Measurements from ENCODE around the gene VPS13C. TPM values are rescaled to one million over a fixed set of nuclear protein-coding genes. Genes with fewer than 3 reads are reported as not detected.

Gene VPS13C
- total RNA-seq, 3 donors from 2014 or later = 15.5 to 20.6 (median 18.1) TPM

- no peaks in the 10 kb centered on the region for H3K9me3 Mint-ChIP-seq
- no peak overlapping the region for H3K4me3 Mint-ChIP-seq
- peaks cover 4% of the 10 kb centered on the region for H3K27me3 Mint-ChIP-seq (ENCODE audit: low read depth)
- H3K4me1 Mint-ChIP-seq (ENCODE audit: low read depth) = no peaks in the 10 kb centered on the region
- no peak for DNase-seq
- H3K36me3 Mint-ChIP-seq (ENCODE audit: insufficient read depth) = no peaks in the 10 kb centered on the region
- ATAC-seq = no peak
Observed at GRCh38 chr15:62089616-62090015, 29.4 kb upstream of the VPS13C start.

- H3K27me3 Mint-ChIP-seq (ENCODE audit: low read depth) = peaks cover 4% of the 10 kb centered on the region
- DNase-seq (no peak), ATAC-seq (no peak)
- peaks cover 7% of the 10 kb centered on the region for H3K9me3 Mint-ChIP-seq
- H3K4me3 Mint-ChIP-seq = no peak overlapping the region
- no peaks in the 10 kb centered on the region for H3K36me3 Mint-ChIP-seq (ENCODE audit: insufficient read depth)
- H3K4me1 Mint-ChIP-seq (ENCODE audit: low read depth) = no peaks in the 10 kb centered on the region
Observed at GRCh38 chr15:62088353-62088693, 28.1 kb upstream of the VPS13C start.

DNA sequence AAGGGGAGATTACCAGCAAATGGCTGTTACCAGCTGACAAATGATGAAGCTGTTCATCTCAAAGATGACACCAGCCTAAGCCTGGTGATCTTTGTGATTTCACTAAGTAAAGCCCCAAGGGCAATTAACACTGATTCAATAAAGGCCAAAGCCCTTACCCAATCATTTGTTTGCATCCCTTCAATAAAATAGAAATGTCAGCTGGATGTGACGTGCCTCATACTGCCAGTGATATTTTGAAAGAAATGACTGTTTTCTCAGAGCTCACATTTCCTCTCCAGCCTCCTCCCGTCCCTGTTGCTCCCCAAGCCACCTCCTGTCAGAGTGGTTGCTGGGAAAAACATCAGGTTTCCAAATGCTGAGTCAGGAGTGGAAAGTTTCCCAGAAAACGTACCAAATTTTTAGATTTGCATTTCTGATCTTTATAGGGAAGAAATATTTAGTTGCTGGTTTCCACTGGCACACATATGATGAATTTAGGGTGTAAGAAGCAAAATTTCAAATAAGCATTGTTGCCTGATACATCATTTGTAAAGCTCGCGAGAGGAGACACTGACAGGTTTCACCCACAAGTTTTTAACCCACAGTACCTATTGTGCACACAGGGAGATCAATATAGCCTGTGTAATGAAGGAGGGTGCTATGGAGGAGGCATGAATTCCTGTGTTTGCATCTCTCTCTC, 27.6 kb upstream of the VPS13C start:
- Mint-ChIP-seq H3K27me3 (ENCODE audit: low read depth) (peaks cover 4% of the 10 kb centered on the region), H3K4me3 (no peak overlapping the region), H3K36me3 (ENCODE audit: insufficient read depth) (no peaks in the 10 kb centered on the region), H3K9me3 (peaks cover 7% of the 10 kb centered on the region), H3K4me1 (ENCODE audit: low read depth) (no peaks in the 10 kb centered on the region)
- DNase-seq (no peak), ATAC-seq (peak in 1 of 2 donors; percentile 18)

- Mint-ChIP-seq H3K9me3 (peaks cover 7% of the 10 kb centered on the region), H3K27me3 (ENCODE audit: low read depth) (peaks cover 4% of the 10 kb centered on the region), H3K4me3 (no peak overlapping the region), H3K4me1 (ENCODE audit: low read depth) (no peaks in the 10 kb centered on the region), H3K36me3 (ENCODE audit: insufficient read depth) (no peaks in the 10 kb centered on the region)
- DNase-seq (no peak), ATAC-seq (no peak)
Observed at GRCh38 chr15:62085740-62086139, 25.5 kb upstream of the VPS13C start.

- ATAC-seq = no peak
- H3K4me3 Mint-ChIP-seq = no peak overlapping the region
- H3K4me1 Mint-ChIP-seq (ENCODE audit: low read depth) = no peaks in the 10 kb centered on the region
- no peak for DNase-seq
- H3K27me3 Mint-ChIP-seq (ENCODE audit: low read depth) = peaks cover 4% of the 10 kb centered on the region
- peaks cover 7% of the 10 kb centered on the region for H3K9me3 Mint-ChIP-seq
- H3K36me3 Mint-ChIP-seq (ENCODE audit: insufficient read depth) = no peaks in the 10 kb centered on the region
Observed at GRCh38 chr15:62083194-62084154, 23.2 kb upstream of the VPS13C start.

DNA sequence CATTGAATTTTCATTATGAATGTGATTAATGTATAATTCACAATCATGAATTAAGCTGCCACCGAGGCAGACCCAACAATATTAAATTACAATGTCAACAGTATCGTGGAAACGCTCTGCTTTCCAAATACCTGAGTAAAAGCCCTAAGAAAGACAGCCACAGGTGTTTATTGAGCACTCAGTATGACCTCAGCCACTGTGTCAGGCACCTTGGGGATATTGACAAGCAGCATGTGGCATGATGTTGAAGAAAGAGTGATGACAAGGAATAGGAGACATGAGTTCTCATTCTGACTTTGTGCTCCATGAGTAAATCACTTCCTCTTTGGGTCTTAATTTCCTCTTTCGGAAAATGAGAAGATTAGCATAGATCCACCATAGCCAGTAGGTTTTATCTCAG, 19.3 kb upstream of the VPS13C start:
- no peak overlapping the region for H3K4me3 Mint-ChIP-seq
- H3K4me1 Mint-ChIP-seq (ENCODE audit: low read depth) = no peaks in the 10 kb centered on the region
- DNase-seq (no peak), ATAC-seq (no peak)
- H3K36me3 Mint-ChIP-seq (ENCODE audit: insufficient read depth) = no peaks in the 10 kb centered on the region
- peaks cover 4% of the 10 kb centered on the region for H3K27me3 Mint-ChIP-seq (ENCODE audit: low read depth)
- peaks cover 7% of the 10 kb centered on the region for H3K9me3 Mint-ChIP-seq

GRCh38 chr15:62075595-62076277, 15.5 kb upstream of the VPS13C start:
- Mint-ChIP-seq H3K36me3 (ENCODE audit: insufficient read depth) (no peaks in the 10 kb centered on the region), H3K4me1 (ENCODE audit: low read depth) (no peaks in the 10 kb centered on the region), H3K4me3 (no peak overlapping the region), H3K27me3 (ENCODE audit: low read depth) (peaks cover 5% of the 10 kb centered on the region), H3K9me3 (no peaks in the 10 kb centered on the region)
- ATAC-seq (no peak), DNase-seq (no peak)

DNA sequence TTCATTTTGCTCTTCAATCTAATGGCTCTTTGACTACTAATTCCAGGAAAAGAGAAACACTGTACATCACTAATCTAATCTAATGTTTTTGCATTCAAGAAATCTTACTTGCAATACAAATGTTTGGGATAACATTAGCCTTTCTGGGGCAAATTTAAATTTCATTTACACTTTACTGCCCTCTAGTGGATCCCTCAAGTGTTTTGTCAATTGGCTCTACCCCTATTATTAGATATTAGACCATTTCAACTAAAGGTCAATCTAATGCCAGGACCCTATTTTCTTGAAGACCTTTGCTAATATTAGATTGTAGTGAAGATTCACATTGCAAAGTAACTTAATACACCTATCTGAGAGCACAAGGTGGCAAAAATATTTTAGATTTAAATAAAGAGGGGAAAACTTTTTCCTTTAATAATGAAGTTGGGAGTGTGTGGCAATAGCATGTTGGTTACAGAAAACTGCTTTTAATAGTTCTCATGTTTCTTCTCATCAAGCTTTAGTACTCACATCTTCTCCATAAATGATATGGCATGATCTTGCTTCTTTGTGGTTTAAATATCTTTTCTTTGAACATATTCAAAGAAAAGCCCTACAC, 11.6 kb upstream of the VPS13C start:
- ATAC-seq (no peak), DNase-seq (no peak)
- no peak overlapping the region for H3K4me3 Mint-ChIP-seq

GRCh38 chr15:62069551-62069950, 9.3 kb upstream of the VPS13C start:
- ATAC-seq (no peak), DNase-seq (no peak)
- Mint-ChIP-seq H3K4me1 (ENCODE audit: low read depth) (peaks cover 18% of the 10 kb centered on the region), H3K27me3 (ENCODE audit: low read depth) (peaks cover 20% of the 10 kb centered on the region), H3K36me3 (ENCODE audit: insufficient read depth) (no peaks in the 10 kb centered on the region), H3K4me3 (no peak overlapping the region), H3K9me3 (no peaks in the 10 kb centered on the region)

More for the DNA sequence above, 11.6 kb upstream of the VPS13C start:
- peaks cover 11% of the 10 kb centered on the region for H3K4me1 Mint-ChIP-seq (ENCODE audit: low read depth)
- peaks cover 12% of the 10 kb centered on the region for H3K27me3 Mint-ChIP-seq (ENCODE audit: low read depth)
- no peaks in the 10 kb centered on the region for H3K9me3 Mint-ChIP-seq
- no peaks in the 10 kb centered on the region for H3K36me3 Mint-ChIP-seq (ENCODE audit: insufficient read depth)

- H3K36me3 Mint-ChIP-seq (ENCODE audit: insufficient read depth) = no peaks in the 10 kb centered on the region
- DNase-seq = no peak
- no peak for ATAC-seq
Observed at GRCh38 chr15:62068810-62069167, 8.5 kb upstream of the VPS13C start.

DNA sequence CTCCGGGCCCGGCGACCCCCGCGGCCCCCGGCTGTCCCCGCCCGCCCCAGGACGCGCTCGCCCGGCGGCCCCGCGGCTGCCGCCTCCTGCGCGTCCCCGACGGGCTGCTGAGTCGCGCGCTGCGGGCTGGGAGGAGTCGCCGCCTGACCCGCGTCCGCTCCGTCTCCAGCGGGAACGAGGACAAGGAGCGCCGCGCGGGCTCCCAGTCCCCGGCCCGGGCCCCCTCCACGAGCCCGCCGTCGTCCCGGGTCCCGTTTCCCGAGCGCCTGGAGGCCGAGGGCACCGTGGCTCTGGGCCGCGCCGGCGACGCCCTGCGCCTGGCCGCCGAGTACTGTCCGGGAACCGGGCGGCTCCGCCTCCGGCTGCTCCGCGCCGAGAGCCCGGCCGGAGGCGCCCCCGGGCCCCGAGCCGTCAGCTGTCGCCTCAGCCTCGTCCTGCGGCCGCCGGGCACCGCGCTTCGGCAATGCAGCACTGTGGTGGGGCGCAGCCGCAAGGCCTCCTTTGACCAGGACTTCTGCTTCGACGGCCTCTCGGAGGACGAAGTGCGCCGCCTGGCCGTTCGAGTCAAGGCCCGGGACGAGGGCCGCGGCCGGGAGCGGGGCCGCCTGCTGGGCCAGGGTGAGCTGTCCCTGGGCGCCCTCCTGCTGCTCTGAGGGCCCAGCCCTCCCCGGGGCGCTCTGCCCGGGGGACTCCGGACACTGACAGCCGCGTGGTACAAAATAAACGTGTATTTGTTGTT, 8.0 kb upstream of the VPS13C start:
- Mint-ChIP-seq H3K9me3 (no peaks in the 10 kb centered on the region), H3K4me1 (ENCODE audit: low read depth) (peaks cover 20% of the 10 kb centered on the region), H3K27me3 (ENCODE audit: low read depth) (peaks cover 19% of the 10 kb centered on the region), H3K4me3 (peak overlapping the region; percentile 79), H3K36me3 (ENCODE audit: insufficient read depth) (no peaks in the 10 kb centered on the region)
- ATAC-seq (peak; percentile 49), DNase-seq (no peak)

More at GRCh38 chr15:62068810-62069167, 8.5 kb upstream of the VPS13C start:
- Mint-ChIP-seq H3K9me3 (no peaks in the 10 kb centered on the region), H3K27me3 (ENCODE audit: low read depth) (peaks cover 19% of the 10 kb centered on the region), H3K4me1 (ENCODE audit: low read depth) (peaks cover 18% of the 10 kb centered on the region), H3K4me3 (peak overlapping the region; percentile 79)

- DNase-seq = no peak
- peaks cover 19% of the 10 kb centered on the region for H3K27me3 Mint-ChIP-seq (ENCODE audit: low read depth)
- peak overlapping the region; percentile 82 for H3K4me3 Mint-ChIP-seq
- no peaks in the 10 kb centered on the region for H3K36me3 Mint-ChIP-seq (ENCODE audit: insufficient read depth)
- H3K4me1 Mint-ChIP-seq (ENCODE audit: low read depth) = peaks cover 23% of the 10 kb centered on the region
- peak; percentile 74 to 75 for ATAC-seq
- H3K9me3 Mint-ChIP-seq = no peaks in the 10 kb centered on the region
Observed at GRCh38 chr15:62067448-62068044, 7.3 kb upstream of the VPS13C start.

- H3K27me3 Mint-ChIP-seq (ENCODE audit: low read depth) = peaks cover 19% of the 10 kb centered on the region
- H3K9me3 Mint-ChIP-seq = no peaks in the 10 kb centered on the region
- H3K36me3 Mint-ChIP-seq (ENCODE audit: insufficient read depth) = no peaks in the 10 kb centered on the region
- H3K4me1 Mint-ChIP-seq (ENCODE audit: low read depth) = peaks cover 30% of the 10 kb centered on the region
- peak; percentile 53 for DNase-seq
- peak; percentile 58 to 64 for ATAC-seq
- peak within 1 kb of the TSS; percentile 82 for H3K4me3 Mint-ChIP-seq
Observed at GRCh38 chr15:62066663-62067447, 6.6 kb upstream of the VPS13C start, which contains the start of gene C2CD4A. Gene C2CD4A, plus strand, starts transcription at chr15:62066977. Its CDS starts 637 bp downstream, at chr15:62067614.

Data from activated T-cell treated with anti-CD3 and anti-CD28 coated beads, Interleukin-2, amount 50 U/mL, for 4 hours (primary cell).